Measurements from ENCODE around the gene TAGLN.
"Not testable (repeated sequence)": the region's sequence is repeated elsewhere in the genome, so short reads cannot be mapped to it uniquely, and the experiment has no call there.

Gene TAGLN

DNA sequence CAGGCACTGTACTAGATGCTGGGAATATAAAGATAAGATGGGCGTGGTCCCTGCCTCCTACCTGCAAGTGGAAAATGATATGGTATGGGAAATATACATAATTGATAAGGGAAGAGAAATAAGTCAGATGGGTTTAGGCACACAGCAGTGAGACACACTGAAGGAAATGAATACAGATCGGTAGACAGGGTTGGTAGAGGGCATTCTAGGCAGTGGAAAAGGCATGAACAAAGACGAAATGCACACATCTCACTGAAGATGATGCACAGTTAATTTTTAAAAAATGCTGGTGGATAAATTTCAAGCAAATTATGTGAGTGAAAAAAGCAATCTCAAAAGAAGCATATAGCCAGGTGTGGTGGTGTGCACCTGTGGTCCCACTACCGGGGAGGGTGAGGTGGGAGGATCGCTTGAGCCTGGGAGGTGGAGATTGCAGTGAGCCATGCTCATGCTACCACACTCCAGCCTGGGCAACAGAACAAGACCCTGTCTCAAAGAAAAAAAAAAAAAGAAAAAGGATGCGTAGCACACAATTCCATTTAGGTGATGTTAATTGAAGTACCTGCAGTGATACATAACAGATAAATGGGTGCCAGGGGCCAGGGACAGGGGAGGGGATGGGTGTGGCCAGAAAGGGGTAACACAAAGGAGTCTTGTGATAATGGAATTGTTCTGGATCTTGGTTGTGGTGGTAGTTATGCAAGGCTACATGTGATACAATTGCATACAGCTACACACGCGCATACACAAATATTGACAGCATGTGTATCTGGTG is 10.4 kb downstream of the TAGLN start:
- no CpG with 5 or more reads among the region's 8 CpGs for WGBS, 2 donors (ENCODE audit: extremely low coverage in 2 of 2, insufficient read length in 2 of 2, insufficient replicate concordance in 1 of 2)
- not testable (repeated sequence) for H3K23ac ChIP-seq (ENCODE audit: low read depth, low read length, poor library complexity)

GRCh38 chr11:117210620-117211019 is 11.4 kb downstream of the TAGLN start:
- Histone ChIP-seq H3K36me3 (replicated peaks in 1 of 2; ENCODE audit: control insufficient read depth in 2 of 2, insufficient read depth in 2 of 2, low read length in 2 of 2) (peaks cover 0 to 15% of the 10 kb centered on the region in 2 donors), H3K4me1 (ENCODE audit: control insufficient read depth in 2 of 2, insufficient read depth in 1 of 2, low read depth in 1 of 2, low read length in 2 of 2) (peaks cover 4 to 8% of the 10 kb centered on the region in 2 donors), H4K8ac (ENCODE audit: low read depth, low read length) (no peak overlapping the region), H4K91ac (ENCODE audit: low read depth, low read length, poor library complexity) (no peak overlapping the region), H3K27me3 (ENCODE audit: control insufficient read depth in 3 of 3, insufficient read depth in 3 of 3, low read depth in 1 of 3, low read length in 3 of 3) (no peaks in the 10 kb centered on the region), H3K79me1 (ENCODE audit: low read depth, low read length) (no peaks in the 10 kb centered on the region), H3K27ac (replicated peaks; ENCODE audit: low read length) (no peak overlapping the region), H3K9ac (ENCODE audit: low read depth, low read length, poor library complexity) (no peak overlapping the region), H3K14ac (ENCODE audit: low read length) (no peak overlapping the region), H3K4me2 (ENCODE audit: insufficient read depth, low read length, poor library complexity, severe bottlenecking) (no peak overlapping the region), H2BK15ac (ENCODE audit: low read length) (no peak overlapping the region), H3K4ac (ENCODE audit: low read length) (no peak overlapping the region), H2BK5ac (ENCODE audit: low read length) (no peak overlapping the region), H3K23ac (ENCODE audit: low read depth, low read length, poor library complexity) (no peak overlapping the region), H2BK12ac (ENCODE audit: low read length) (no peak overlapping the region), H3K9me3 (replicated peaks in 1 of 2; ENCODE audit: control insufficient read depth in 2 of 2, insufficient read depth in 1 of 2, low read depth in 1 of 2, low read length in 2 of 2) (no peaks in the 10 kb centered on the region), H2AFZ (ENCODE audit: low read length) (no peak overlapping the region), H2BK120ac (ENCODE audit: low read depth, low read length) (no peak overlapping the region), H2AK5ac (ENCODE audit: low read depth, low read length) (no peak overlapping the region), H3K18ac (ENCODE audit: low read length) (no peak overlapping the region), H3K4me3 (ENCODE audit: low read length in 2 of 2) (no peak overlapping the region)
- DNase-seq (ENCODE audit: low spot score) = no peak
- WGBS, 2 donors (ENCODE audit: extremely low coverage in 2 of 2, insufficient read length in 2 of 2, insufficient replicate concordance in 1 of 2) = no CpG with 5 or more reads among the region's 3 CpGs

More for the DNA sequence above, 10.4 kb downstream of the TAGLN start:
- not testable (repeated sequence) for H3K14ac ChIP-seq (ENCODE audit: low read length); H3K4me1 ChIP-seq (ENCODE audit: control insufficient read depth in 2 of 2, insufficient read depth in 1 of 2, low read depth in 1 of 2, low read length in 2 of 2); H2BK5ac ChIP-seq (ENCODE audit: low read length); H2AK5ac ChIP-seq (ENCODE audit: low read depth, low read length); H3K9ac ChIP-seq (ENCODE audit: low read depth, low read length, poor library complexity); H3K18ac ChIP-seq (ENCODE audit: low read length); H3K27ac ChIP-seq (replicated peaks; ENCODE audit: low read length); H2BK120ac ChIP-seq (ENCODE audit: low read depth, low read length); H3K79me1 ChIP-seq (ENCODE audit: low read depth, low read length); H3K4me3 ChIP-seq (ENCODE audit: low read length in 2 of 2); H3K27me3 ChIP-seq (ENCODE audit: control insufficient read depth in 3 of 3, insufficient read depth in 3 of 3, low read depth in 1 of 3, low read length in 3 of 3); H3K4ac ChIP-seq (ENCODE audit: low read length); H4K91ac ChIP-seq (ENCODE audit: low read depth, low read length, poor library complexity); H4K8ac ChIP-seq (ENCODE audit: low read depth, low read length); H2BK15ac ChIP-seq (ENCODE audit: low read length); H3K4me2 ChIP-seq (ENCODE audit: insufficient read depth, low read length, poor library complexity, severe bottlenecking); H2AFZ ChIP-seq (ENCODE audit: low read length); H3K9me3 ChIP-seq (replicated peaks in 1 of 2; ENCODE audit: control insufficient read depth in 2 of 2, insufficient read depth in 1 of 2, low read depth in 1 of 2, low read length in 2 of 2); DNase-seq (ENCODE audit: low spot score); H2BK12ac ChIP-seq (ENCODE audit: low read length)
- peaks cover 9 to 24% of the 10 kb centered on the region in 2 donors for H3K36me3 ChIP-seq (replicated peaks in 1 of 2; ENCODE audit: control insufficient read depth in 2 of 2, insufficient read depth in 2 of 2, low read length in 2 of 2)

DNA sequence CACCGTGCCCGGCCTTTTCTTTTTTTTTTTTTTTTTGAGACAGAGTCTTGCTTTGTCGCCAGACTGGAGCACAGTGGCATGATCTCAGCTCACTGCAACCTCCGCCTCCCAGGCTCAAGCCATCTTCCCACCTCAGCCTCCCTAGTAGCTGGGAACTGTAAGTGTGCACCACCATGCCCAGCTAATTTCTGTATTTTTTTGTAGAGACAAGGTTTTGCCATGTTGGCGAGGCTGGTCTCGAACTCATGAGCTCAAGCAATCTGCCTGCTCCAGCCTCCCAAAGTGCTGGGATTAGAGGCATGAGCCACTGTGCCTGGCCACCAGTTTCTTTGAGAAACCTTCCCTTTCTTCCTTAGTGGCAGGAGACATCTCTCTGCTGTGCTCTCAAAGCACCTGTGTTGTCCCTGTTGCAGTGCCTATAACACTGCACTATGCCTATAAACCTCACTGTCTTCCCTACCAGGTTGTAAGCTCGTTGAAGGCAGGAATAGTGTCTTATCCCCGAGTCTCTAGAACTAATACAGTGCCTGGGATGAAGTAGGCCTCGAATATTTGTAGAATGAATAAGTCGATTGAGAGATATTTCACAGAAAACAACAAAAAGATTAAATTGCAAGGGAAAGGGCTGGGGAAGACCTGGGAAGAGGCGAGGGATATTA is 13.7 kb downstream of the TAGLN start:
- no peak overlapping the region for H2BK120ac ChIP-seq (ENCODE audit: low read depth, low read length)

GRCh38 chr11:117214404-117215110 is 15.4 kb downstream of the TAGLN start:
- Histone ChIP-seq H3K27ac (replicated peaks; ENCODE audit: low read length) (peak overlapping the region; percentile 79), H3K9me3 (replicated peaks in 1 of 2; ENCODE audit: control insufficient read depth in 2 of 2, insufficient read depth in 1 of 2, low read depth in 1 of 2, low read length in 2 of 2) (no peaks in the 10 kb centered on the region), H3K9ac (ENCODE audit: low read depth, low read length, poor library complexity) (no peak overlapping the region), H2BK5ac (ENCODE audit: low read length) (no peak overlapping the region), H3K36me3 (replicated peaks in 1 of 2; ENCODE audit: control insufficient read depth in 2 of 2, insufficient read depth in 2 of 2, low read length in 2 of 2) (peaks cover 22 to 52% of the 10 kb centered on the region in 2 donors), H3K18ac (ENCODE audit: low read length) (no peak overlapping the region), H2BK120ac (ENCODE audit: low read depth, low read length) (no peak overlapping the region), H4K8ac (ENCODE audit: low read depth, low read length) (no peak overlapping the region), H2BK15ac (ENCODE audit: low read length) (no peak overlapping the region), H3K4me2 (ENCODE audit: insufficient read depth, low read length, poor library complexity, severe bottlenecking) (no peak overlapping the region), H3K27me3 (ENCODE audit: control insufficient read depth in 3 of 3, insufficient read depth in 3 of 3, low read depth in 1 of 3, low read length in 3 of 3) (no peaks in the 10 kb centered on the region), H2BK12ac (ENCODE audit: low read length) (no peak overlapping the region), H3K4ac (ENCODE audit: low read length) (no peak overlapping the region), H3K23ac (ENCODE audit: low read depth, low read length, poor library complexity) (no peak overlapping the region), H3K14ac (ENCODE audit: low read length) (no peak overlapping the region), H3K79me1 (ENCODE audit: low read depth, low read length) (no peaks in the 10 kb centered on the region), H2AFZ (ENCODE audit: low read length) (peak overlapping the region; percentile 35), H4K91ac (ENCODE audit: low read depth, low read length, poor library complexity) (no peak overlapping the region), H3K4me3 (ENCODE audit: low read length in 2 of 2) (no peak overlapping the region), H2AK5ac (ENCODE audit: low read depth, low read length) (no peak overlapping the region), H3K4me1 (ENCODE audit: control insufficient read depth in 2 of 2, insufficient read depth in 1 of 2, low read depth in 1 of 2, low read length in 2 of 2) (peaks cover 4 to 8% of the 10 kb centered on the region in 2 donors)
- WGBS, 2 donors (ENCODE audit: extremely low coverage in 2 of 2, insufficient read length in 2 of 2, insufficient replicate concordance in 1 of 2) = no CpG with 5 or more reads among the region's 7 CpGs
- no peak for DNase-seq (ENCODE audit: low spot score)

More for the DNA sequence above, 13.7 kb downstream of the TAGLN start:
- Histone ChIP-seq H2BK15ac (ENCODE audit: low read length) (no peak overlapping the region), H3K4me2 (ENCODE audit: insufficient read depth, low read length, poor library complexity, severe bottlenecking) (no peak overlapping the region), H3K4me1 (ENCODE audit: control insufficient read depth in 2 of 2, insufficient read depth in 1 of 2, low read depth in 1 of 2, low read length in 2 of 2) (peaks cover 4 to 8% of the 10 kb centered on the region in 2 donors), H3K4me3 (ENCODE audit: low read length in 2 of 2) (no peak overlapping the region), H3K4ac (ENCODE audit: low read length) (no peak overlapping the region), H4K8ac (ENCODE audit: low read depth, low read length) (no peak overlapping the region), H2AFZ (ENCODE audit: low read length) (no peak overlapping the region), H3K14ac (ENCODE audit: low read length) (no peak overlapping the region), H3K36me3 (replicated peaks in 1 of 2; ENCODE audit: control insufficient read depth in 2 of 2, insufficient read depth in 2 of 2, low read length in 2 of 2) (peaks cover 13 to 35% of the 10 kb centered on the region in 2 donors), H4K91ac (ENCODE audit: low read depth, low read length, poor library complexity) (no peak overlapping the region), H3K27me3 (ENCODE audit: control insufficient read depth in 3 of 3, insufficient read depth in 3 of 3, low read depth in 1 of 3, low read length in 3 of 3) (no peaks in the 10 kb centered on the region), H3K23ac (ENCODE audit: low read depth, low read length, poor library complexity) (no peak overlapping the region), H3K79me1 (ENCODE audit: low read depth, low read length) (no peaks in the 10 kb centered on the region), H2BK5ac (ENCODE audit: low read length) (no peak overlapping the region), H2AK5ac (ENCODE audit: low read depth, low read length) (no peak overlapping the region), H2BK12ac (ENCODE audit: low read length) (no peak overlapping the region), H3K27ac (replicated peaks; ENCODE audit: low read length) (no peak overlapping the region), H3K9ac (ENCODE audit: low read depth, low read length, poor library complexity) (no peak overlapping the region), H3K18ac (ENCODE audit: low read length) (no peak overlapping the region), H3K9me3 (replicated peaks in 1 of 2; ENCODE audit: control insufficient read depth in 2 of 2, insufficient read depth in 1 of 2, low read depth in 1 of 2, low read length in 2 of 2) (no peaks in the 10 kb centered on the region)
- no peak for DNase-seq (ENCODE audit: low spot score)
- WGBS, 2 donors (ENCODE audit: extremely low coverage in 2 of 2, insufficient read length in 2 of 2, insufficient replicate concordance in 1 of 2) = no CpG with 5 or more reads among the region's 11 CpGs

All from neuronal stem cell (in vitro differentiated cells).